Measurements from ENCODE around the gene ARAP1.
A peak's percentile ranks its signal among the peaks of the same experiment; 100 is the strongest.

Gene ARAP1

GRCh38 chr11:72657411-72658100 lies 94.7 kb downstream of the ARAP1 start:
- no peak for DNase-seq (ENCODE audit: low spot score)

GRCh38 chr11:72655896-72656464 lies 96.2 kb downstream of the ARAP1 start:
- DNase-seq (ENCODE audit: low spot score) = no peak

- no peak for DNase-seq (ENCODE audit: low spot score)
Measured at GRCh38 chr11:72655014-72655413, 97.2 kb downstream of the ARAP1 start.

- no peak for DNase-seq (ENCODE audit: low spot score)
Measured at GRCh38 chr11:72653649-72654048, 98.6 kb downstream of the ARAP1 start.

GRCh38 chr11:72652873-72653630 lies 99.2 kb downstream of the ARAP1 start:
- DNase-seq (ENCODE audit: low spot score) = no peak

- DNase-seq (ENCODE audit: low spot score) = no peak
Measured at GRCh38 chr11:72652133-72652532, 100.1 kb downstream of the ARAP1 start.

GRCh38 chr11:72649215-72649976 lies 102.8 kb downstream of the ARAP1 start:
- no peak for DNase-seq (ENCODE audit: low spot score)

- DNase-seq (ENCODE audit: low spot score) = no peak
Measured at GRCh38 chr11:72648384-72649136, 103.6 kb downstream of the ARAP1 start.

- DNase-seq (ENCODE audit: low spot score) = no peak
Measured at GRCh38 chr11:72647882-72648281, 104.3 kb downstream of the ARAP1 start.

- no peak for DNase-seq (ENCODE audit: low spot score)
Measured at GRCh38 chr11:72646472-72646871, 105.7 kb downstream of the ARAP1 start.

GRCh38 chr11:72646024-72646423 lies 106.2 kb downstream of the ARAP1 start:
- no peak for DNase-seq (ENCODE audit: low spot score)

GRCh38 chr11:72643547-72643946 lies 108.7 kb downstream of the ARAP1 start:
- DNase-seq (ENCODE audit: low spot score) = peak; percentile 29

GRCh38 chr11:72642884-72643522 lies 109.2 kb downstream of the ARAP1 start:
- peak; percentile 66 for DNase-seq (ENCODE audit: low spot score)

- peak; percentile 20 for DNase-seq (ENCODE audit: low spot score)
Measured at GRCh38 chr11:72642043-72642883, 109.9 kb downstream of the ARAP1 start.

GRCh38 chr11:72641522-72642042 lies 110.6 kb downstream of the ARAP1 start:
- no peak for DNase-seq (ENCODE audit: low spot score)

GRCh38 chr11:72639502-72640375 lies 112.5 kb downstream of the ARAP1 start:
- DNase-seq (ENCODE audit: low spot score) = no peak

- no peak for DNase-seq (ENCODE audit: low spot score)
Measured at GRCh38 chr11:72637926-72638325, 114.3 kb downstream of the ARAP1 start.

- no peak for DNase-seq (ENCODE audit: low spot score)
Measured at GRCh38 chr11:72637198-72637597, 115.0 kb downstream of the ARAP1 start.

GRCh38 chr11:72636376-72636775 lies 115.8 kb downstream of the ARAP1 start:
- DNase-seq (ENCODE audit: low spot score) = no peak

Measured in LoVo (cell line).